NCI-H526 (cell line): ENCODE measurements around the gene ALAS2.
"Not testable (repeated sequence)": the region's sequence is repeated elsewhere in the genome, so short reads cannot be mapped to it uniquely, and the experiment has no call there.

ENCODE experiments used
- DNase-seq, 2 experiments: peaks; one replicate each; lab custom pipeline; 2025; lab: John Stamatoyannopoulos, UW

ALAS2 gene

DNA sequence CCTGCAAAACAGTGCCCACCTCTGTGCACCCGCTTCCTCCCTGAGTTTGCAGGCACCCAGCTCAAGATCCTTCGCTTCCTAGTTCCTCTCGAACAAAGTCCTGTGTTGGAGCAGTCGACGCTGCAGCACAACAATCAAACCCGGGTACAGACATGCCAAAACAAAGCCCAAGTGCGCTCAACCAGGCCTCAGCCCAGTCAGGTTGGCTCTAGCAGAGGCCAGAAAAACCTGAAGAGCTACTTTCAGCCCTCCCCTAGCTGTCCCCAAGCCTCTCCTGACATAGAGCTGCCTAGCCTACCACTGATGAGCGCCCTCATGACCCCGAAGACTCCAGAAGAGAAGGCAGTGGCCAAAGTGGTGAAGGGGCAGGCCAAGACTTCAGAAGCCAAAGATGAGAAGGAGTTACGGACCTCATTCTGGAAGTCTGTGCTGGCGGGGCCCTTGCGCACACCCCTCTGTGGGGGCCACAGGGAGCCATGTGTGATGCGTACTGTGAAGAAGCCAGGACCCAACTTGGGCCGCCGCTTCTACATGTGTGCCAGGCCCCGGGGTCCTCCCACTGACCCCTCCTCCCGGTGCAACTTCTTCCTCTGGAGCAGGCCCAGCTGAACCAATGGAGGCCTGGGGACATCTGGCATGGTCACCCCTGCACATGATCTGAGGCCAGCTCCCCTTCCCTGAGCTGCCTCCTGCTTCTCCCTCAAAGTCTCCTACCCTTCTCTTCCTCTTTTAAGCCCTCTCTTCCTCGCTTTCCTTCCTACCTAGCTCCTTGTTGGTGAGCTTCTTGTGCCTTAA is 23.8 kb downstream of the ALAS2 start:
- no peak for DNase-seq

DNA sequence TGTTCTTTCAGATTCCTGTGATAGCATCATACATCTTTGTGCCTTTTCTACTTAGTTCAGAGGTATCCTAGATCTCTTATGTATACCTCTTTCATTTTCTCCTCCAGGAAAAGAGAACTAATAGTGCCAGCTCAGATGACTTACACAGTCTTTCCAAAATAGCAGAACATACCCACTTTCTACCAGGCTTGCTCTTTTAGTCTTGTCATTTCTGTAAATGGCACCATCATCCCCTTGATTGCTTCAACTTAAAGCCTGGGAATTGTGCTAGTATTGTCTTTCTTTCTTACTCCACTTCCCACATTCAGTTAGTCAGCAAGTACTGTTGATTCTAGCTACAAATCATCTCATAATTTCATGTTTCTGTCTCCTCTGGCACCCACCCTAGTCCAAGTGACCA is 25.5 kb downstream of the ALAS2 start:
- no peak for DNase-seq

DNA sequence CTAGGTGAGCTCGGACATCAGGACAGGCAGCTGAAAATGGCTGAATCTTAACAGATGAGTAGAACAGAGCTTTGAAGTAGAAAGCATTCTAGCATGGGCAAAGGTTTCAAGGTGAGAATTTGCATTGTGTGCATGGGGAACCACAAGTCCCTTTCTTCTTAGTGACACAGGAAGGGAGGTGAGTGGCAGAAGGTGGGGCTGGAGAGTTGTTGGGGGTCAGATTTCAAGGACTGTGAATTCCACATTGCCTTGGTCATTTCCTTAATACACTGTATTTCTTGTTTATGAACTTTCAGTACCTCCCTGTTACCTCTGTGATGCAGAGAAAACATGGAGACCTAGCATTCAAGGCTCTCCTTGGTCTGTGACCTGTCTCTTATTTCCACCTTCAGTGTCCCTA is 26.5 kb downstream of the ALAS2 start:
- DNase-seq: no peak

DNA sequence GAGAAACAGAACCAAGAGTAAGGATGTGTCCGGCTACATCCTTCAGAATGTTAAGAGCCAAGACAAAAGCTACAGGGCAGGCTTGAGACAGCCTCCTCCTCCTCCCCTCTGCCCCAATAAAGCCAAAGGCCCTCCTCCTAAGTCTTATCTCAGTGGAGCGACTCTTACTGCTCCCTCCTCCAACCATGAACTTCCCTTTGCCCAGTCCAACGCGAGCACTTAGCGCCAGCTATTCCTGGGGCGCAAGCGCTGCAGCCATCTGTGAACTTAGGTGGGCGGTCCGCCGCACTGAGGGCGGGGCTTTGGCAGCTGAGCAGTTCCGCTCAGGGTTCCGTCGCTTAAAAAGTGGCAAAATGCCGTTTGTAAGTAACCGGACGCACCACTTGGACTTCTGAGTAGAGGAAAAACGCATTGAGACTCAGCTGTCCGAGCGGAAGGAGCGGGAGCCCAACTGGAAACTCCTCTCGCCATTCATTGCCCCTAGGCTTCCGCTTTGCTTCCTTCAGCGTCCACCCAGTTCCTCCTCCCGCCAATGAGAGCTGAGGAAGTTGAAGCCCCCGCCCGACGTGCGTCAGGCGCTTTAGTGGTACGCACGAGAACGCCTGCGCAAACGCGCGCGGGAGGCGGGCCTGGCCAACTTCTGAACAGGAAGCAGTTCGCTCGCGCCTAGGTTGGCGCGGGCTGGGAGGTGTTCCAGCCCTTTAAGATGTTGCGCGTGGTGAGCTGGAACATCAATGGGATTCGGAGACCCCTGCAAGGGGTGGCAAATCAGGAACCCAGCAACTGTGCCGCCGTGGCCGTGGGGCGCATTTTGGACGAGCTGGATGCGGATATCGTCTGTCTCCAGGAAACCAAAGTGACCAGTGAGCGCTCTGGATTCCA is 30.8 kb downstream of the ALAS2 start, which contains the start of gene APEX2:
TSS of gene APEX2 (plus strand) at position 647 of the 882 bp plus-strand sequence. CDS start at position 707, 60 bp downstream.
- DNase-seq: peak; percentile 88 to 94

DNA sequence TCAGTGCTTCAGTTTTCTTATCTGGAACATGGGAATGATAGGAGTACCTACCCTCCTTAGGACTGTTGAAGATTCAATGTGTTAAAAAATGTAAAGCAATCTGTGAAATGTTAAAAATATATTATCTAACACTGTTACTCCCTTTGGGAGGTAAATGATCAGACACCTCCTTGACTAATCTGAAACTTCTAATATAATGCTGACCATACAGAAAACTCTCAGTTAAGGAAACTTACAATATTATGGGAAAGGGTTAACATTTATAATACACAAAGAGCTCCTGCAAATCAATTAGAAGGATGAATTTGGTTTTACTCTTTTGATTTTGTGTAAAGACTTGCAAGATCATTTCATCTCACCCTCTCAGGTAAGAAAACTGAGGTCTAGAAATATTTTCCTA is 35.2 kb downstream of the ALAS2 start:
- DNase-seq: no peak

DNA sequence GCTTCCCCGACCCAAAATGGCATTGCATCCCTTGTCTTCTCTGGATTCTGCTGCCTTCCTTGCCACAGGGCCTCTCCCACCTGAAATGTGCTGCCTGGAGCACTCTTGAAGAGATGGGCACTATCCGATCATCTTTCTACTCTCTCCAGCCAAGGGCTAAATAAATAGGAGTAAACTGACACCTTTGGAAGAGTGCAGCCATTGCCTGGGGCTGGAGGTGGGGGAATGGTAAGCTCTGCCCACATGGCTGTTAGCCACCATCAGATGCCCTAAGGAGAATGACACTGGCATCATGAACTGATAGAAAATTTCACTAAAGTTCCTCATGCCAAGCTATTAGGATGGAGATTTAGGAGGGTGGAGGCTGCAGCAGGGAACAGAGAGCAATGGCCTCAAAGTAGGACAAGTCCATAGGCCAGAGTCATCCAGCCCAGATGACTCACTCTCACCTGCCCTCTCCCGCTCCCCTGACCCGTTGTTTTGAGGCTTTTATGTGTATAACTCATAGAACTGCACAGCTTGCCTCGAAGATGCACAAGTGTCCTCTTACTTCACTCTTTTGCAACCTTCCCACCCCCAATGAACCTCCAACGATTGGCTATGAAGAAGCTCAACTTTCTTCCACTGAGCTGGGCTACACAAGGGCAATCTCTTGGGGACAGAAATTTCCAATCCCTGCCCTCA is 36.0 kb downstream of the ALAS2 start:
- no peak for DNase-seq

DNA sequence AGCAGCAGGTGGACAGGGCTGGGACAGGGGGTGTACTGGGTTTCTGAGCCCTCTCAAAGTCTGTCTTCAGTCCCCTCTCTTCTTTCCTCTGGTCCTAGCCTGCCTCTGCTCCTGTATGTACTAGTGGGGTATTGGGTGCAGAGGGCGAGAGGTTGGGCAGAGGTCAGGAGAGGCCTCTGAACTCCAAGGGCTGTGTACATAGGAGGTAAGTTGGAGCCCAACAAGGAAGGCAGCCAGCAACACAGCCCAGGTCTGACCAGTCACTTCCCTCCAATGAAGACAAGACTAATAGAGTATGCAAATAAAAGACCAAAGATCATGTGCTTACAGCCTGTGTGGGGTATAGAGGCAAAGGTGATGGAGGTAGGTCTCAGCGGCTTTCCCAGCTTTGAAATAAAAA is 36.7 kb downstream of the ALAS2 start, which contains the start of gene PFKFB1:
TSS of gene PFKFB1 (minus strand) at position 90 of the 400 bp plus-strand sequence. CDS start 181 bp downstream, outside the sequence.
- no peak for DNase-seq

DNA sequence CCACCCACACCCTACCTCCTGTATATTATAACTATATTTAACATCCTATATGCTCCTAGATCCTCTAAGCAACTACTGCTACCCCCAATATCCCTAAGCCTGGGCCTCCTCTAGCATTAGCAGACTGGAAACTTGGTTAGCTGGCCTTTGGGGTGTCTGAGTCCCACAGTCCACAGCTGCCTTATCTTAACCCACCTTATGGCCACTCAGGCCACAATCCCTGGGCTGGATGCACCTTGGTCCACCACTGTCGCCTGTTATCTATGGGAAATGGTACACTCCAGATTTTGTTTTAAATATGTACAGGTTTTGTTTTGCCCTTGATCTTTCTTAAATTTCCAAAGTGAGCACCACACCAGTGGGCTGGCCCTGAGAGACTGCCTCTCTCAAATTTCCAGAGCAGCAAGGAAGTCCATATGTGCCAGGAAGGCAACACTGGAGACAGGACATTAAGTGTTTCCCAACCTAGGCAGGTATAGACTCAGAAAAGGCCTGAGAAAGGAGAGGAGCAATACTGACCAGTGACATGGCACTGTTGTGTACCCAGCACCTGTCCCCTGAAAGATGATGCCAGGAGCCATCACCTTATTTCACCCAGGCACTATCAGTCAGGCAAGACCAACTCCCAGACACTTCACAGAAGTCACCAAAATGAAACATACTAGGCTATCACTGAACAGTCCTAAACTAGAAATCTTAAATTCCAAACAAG is 37.7 kb downstream of the ALAS2 start:
- DNase-seq: no peak

DNA sequence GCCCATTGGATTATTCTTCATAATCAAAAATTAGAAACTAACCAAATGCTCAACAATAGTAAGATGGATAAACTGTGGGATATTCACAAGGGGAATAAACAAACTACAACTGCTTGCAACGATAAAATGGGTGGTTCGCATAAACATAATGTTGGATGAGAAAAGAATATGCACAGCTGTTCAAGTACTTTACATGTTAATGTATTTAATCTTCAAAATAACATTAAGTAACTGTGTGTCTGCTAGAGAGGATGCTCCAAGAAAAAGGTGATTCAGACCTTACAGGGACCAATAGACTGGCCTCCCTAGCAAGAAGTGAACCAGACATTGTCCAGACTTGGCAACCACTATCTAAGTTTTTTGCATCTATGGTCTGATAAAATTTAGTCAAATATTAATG is 39.1 kb downstream of the ALAS2 start:
- no peak for DNase-seq

DNA sequence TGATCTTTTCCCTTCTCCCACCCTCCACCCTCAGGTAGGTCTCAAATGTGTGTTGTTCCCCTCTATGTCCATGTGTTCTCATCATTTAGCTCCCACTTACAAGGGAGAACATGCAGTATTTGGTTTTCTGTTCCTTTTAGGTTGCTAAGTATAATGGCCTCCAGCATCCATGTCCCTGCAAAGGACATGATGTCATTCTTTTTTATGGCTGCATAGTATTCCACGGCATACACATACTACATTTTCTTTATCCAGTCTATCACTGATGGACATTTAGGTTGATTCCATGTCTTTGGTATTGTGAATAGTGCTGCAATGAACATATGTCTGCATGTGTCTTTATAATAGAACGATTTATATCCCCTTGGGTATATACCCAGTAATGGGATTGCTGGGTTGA is 47.5 kb downstream of the ALAS2 start:
- not testable (repeated sequence) for DNase-seq

DNA sequence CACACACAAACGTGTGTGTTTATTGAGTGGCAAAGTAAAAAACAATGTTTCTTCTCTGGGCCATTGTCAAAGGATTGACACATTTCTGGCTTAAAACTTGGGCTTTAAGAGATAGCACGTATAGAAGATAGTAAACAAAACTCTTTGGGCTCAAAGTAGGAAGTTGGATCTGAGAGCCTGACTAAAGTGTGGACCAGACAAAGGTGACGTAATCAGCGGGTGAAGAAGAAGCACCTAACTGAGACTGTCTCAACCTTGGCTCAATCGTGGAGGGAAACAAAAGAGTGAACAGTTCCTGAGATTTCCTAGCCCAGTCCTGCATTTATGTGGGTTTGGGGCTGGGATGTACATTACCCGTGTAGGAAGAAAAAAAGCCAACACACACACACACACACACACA is 50.4 kb downstream of the ALAS2 start:
- DNase-seq: no peak

DNA sequence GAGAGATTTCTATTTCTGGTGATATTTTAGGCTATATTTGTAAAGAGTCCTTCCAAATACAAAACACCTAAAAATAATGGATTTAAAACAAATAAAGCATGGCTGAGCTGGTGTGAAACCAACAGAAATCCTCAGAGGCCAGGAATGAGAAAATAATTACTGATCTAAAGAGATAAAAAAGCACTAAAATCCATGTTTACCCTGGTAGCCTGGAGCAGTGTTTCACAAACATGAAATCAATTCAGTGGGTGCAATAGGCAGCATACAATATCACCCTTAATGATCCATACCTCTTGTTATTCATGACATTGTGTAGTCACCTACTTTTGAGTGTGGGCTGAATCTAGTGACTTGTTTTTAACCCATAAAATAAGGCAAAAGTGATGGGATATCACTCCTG is 51.3 kb downstream of the ALAS2 start:
- no peak for DNase-seq

DNA sequence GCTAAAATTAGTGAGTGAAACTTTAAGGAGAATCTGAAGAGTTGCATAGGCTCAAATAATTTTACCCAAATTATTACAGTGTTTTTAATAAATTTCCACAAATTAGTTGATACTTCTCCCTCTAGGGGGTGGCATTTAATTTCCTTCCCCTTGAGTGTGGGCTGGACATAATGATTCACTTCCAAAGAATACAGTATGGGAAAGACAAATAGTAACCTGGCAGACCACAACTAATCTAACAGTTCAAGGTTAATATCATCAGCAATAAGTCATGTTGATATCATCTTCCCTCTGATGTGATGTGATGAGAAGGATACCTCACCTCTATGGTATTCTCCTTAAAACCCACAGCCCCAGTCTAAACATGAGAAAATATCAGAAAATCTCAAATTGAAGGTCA is 52.3 kb downstream of the ALAS2 start:
- DNase-seq: no peak

DNA sequence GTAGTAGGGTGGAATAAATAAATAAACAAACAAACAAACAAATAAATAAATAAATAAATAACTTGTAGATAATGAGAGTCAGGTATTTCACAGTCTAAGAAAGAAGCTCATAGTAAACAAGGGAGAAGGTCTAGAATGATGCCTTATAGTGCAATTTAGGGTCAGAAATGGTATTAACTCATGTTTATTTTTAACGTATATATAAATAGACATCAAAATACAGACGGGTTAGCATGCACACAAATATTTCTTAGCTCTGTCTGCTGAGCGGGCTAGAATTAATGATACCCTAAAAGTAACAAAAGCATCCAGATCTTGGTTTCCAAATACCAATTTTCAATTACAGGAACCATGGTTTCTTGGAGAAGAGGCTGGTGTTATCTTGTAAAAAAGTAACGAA is 53.4 kb downstream of the ALAS2 start:
- no peak for DNase-seq

DNA sequence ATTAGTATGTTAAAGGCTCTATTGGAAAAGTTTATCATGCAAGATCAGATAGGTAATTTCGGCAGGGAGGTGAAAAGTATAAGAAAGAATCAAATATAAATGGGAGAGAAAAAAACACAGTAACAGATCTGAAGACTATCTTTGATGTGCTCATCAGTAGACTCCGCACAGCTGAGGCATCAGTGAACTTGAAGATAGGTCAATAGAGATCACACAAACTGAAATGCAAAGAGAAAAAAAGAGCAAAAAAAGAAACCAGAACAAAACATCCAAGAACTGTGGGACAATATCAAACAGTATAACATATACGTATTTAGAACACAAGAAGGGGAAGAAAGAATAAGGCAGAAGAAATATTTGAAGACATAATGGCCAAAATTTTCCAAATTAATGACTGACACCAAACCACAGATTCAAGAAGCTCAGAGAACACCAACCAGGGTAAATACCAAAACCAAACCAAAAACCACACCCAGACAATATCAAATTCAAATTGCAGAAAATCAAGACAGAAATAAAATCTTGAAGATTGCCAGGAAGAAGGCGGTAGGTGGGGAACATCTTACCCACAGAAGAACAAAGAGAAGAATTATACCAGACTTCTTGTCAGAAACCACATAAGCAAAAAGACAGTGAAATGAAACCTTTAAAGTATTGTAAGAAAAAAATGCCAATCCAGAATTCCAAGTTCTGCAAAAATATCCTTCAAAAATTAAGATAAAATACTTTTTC is 65.8 kb downstream of the ALAS2 start:
- DNase-seq: no peak

DNA sequence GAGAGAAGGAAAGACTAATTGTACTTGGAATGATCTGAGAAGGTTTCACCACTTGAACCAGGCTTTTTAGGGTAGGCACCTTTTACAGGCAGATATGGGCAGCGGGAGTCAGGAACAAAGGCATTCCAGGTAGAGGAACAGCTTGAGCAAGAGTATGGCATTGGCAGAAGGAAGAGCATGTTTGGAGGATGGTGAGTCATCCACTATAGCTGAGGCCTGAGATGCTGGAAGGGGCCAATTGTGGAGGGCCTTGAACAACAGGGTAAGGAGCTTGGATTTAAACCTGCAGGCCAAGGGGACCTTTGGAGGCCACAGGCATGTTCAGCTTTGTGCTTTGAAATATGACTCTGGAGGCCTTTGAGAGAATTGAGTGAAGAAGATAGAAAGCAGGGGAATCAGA is 69.0 kb downstream of the ALAS2 start:
- no peak for DNase-seq
